B cell (primary cell): ENCODE measurements around the gene BUB3.

ENCODE experiments used
- EZH2 ChIP-seq: IDR thresholded peaks from 2 replicates; pipeline ENCODE4 v1.6.1; 2012; ENCODE audit warnings: borderline replicate concordance, low read depth, mild to moderate bottlenecking, moderate library complexity, low read length; ENCODE audit not compliant: insufficient read depth, poor library complexity, severe bottlenecking
- TF ChIP-seq, protein P1 (sequence below): fragments of 200-600 bp; IDR thresholded peaks from one replicate; pipeline ENCODE4 v1.8.0; 2022; ENCODE audit warnings: antibody characterized with exemption, mild to moderate bottlenecking

DNA sequence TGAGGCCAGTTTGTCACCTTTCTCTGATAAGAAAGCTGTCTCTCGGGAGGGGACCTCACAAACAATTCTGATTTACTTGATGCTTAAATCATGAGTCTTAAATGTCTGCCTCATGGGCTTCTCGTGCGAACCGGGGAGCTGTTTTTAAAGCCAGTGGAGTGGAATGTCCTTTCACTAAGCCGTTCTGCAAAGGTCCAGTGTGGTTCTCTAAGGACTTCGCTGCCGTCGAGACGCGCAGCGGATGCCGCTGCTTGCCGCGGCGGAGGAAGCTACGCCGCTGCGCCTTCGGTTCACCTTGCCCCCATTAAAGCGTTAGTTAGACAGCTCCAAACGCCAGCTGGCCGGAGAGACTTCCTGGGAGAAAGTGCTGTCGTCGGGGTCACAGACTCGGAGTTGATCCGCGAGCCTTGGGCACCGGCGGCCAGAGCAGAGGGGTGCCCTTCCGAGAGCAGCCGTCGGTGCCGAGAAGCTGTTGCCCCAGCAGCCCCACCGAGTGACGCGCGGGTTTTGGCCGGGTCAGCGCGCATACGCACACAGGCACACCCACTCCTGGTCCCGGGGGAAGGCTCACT, 19.8 kb upstream of the BUB3 start:
- no peak for TF ChIP-seq EZH2
- TF ChIP-seq, protein P1, sequence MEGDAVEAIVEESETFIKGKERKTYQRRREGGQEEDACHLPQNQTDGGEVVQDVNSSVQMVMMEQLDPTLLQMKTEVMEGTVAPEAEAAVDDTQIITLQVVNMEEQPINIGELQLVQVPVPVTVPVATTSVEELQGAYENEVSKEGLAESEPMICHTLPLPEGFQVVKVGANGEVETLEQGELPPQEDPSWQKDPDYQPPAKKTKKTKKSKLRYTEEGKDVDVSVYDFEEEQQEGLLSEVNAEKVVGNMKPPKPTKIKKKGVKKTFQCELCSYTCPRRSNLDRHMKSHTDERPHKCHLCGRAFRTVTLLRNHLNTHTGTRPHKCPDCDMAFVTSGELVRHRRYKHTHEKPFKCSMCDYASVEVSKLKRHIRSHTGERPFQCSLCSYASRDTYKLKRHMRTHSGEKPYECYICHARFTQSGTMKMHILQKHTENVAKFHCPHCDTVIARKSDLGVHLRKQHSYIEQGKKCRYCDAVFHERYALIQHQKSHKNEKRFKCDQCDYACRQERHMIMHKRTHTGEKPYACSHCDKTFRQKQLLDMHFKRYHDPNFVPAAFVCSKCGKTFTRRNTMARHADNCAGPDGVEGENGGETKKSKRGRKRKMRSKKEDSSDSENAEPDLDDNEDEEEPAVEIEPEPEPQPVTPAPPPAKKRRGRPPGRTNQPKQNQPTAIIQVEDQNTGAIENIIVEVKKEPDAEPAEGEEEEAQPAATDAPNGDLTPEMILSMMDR: no peak
